A673 (cell line): Measurements from ENCODE around the gene SLIT3. TPM values are rescaled to one million over a fixed set of nuclear protein-coding genes. Genes with fewer than 3 reads are reported as not detected.

ENCODE experiments used
- BruUV-seq: library from RNA; stranded (reverse); fragments of 400-500 nt; replicated peaks from 2 replicates; lab custom pipeline; 2021; lab: Mats Ljungman, UMichigan
- CTCF ChIA-PET: fragments of 300-600 bp; sonication (Branson Sonifier 250); formaldehyde crosslinking; loops from one replicate; lab custom pipeline; 2022; ENCODE audit warnings: antibody characterized with exemption; lab: Charles Lee
- POLR2A ChIA-PET: fragments of 300-600 bp; sonication (Branson Sonifier 250); formaldehyde crosslinking; loops from one replicate; lab custom pipeline; 2022; ENCODE audit warnings: antibody characterized with exemption; ENCODE audit not compliant: low non-redundant PET; lab: Charles Lee
- DNase-seq: peaks from one replicate; pipeline ENCODE4 v3.0.0-alpha.2; 2015; ENCODE audit warnings: low spot score
- H3K27ac ChIP-seq: fragments of 200-600 bp; sonication (generic); 2 replicates; pipeline ENCODE4 v1.5.1; 2016; ENCODE audit warnings: mixed run types, low read depth, mild to moderate bottlenecking, mixed read lengths, antibody characterized with exemption, low read length; ENCODE audit not compliant: poor library complexity, severe bottlenecking
- H3K27me3 ChIP-seq: fragments of 200-600 bp; sonication (generic); replicated peaks from 2 replicates; pipeline ENCODE4 v1.6.1; 2017; ENCODE audit warnings: mixed run types, low read depth, mild to moderate bottlenecking, mixed read lengths, antibody characterized with exemption, low read length; ENCODE audit not compliant: insufficient read depth, poor library complexity
- H3K36me3 ChIP-seq: fragments of 200-600 bp; sonication (generic); 2 replicates; pipeline ENCODE4 v1.6.1; 2016; ENCODE audit warnings: mixed run types, mild to moderate bottlenecking, mixed read lengths, antibody characterized with exemption, low read length; ENCODE audit not compliant: insufficient read depth, poor library complexity, severe bottlenecking
- H3K4me1 ChIP-seq: fragments of 200-600 bp; sonication (generic); 2 replicates; pipeline ENCODE4 v1.6.1; 2017; ENCODE audit warnings: mixed run types, mild to moderate bottlenecking, mixed read lengths, antibody characterized with exemption, low read length; ENCODE audit not compliant: insufficient read depth, poor library complexity, severe bottlenecking
- H3K4me3 ChIP-seq: fragments of 200-600 bp; sonication (generic); 2 replicates; pipeline ENCODE4 v1.5.1; 2016; ENCODE audit warnings: low read depth, mixed run types, mild to moderate bottlenecking, mixed read lengths, low read length; ENCODE audit not compliant: poor library complexity, severe bottlenecking
- H3K9me3 ChIP-seq: fragments of 200-600 bp; sonication (generic); 2 replicates; pipeline ENCODE4 v1.6.1; 2016; ENCODE audit warnings: mixed run types, low read depth, mild to moderate bottlenecking, mixed read lengths, antibody characterized with exemption, low read length; ENCODE audit not compliant: poor library complexity, severe bottlenecking
- EZH2 ChIP-seq: fragments of 200-600 bp; sonication (generic); IDR thresholded peaks from 2 replicates; pipeline ENCODE4 v1.6.1; 2017; ENCODE audit warnings: borderline replicate concordance, low read depth, mild to moderate bottlenecking, mixed read lengths, antibody characterized with exemption, low read length; ENCODE audit not compliant: poor library complexity, severe bottlenecking
- intact Hi-C: fragments of 100-400 bp; cut with micrococcal nuclease; formaldehyde crosslinking; loops from one replicate; pipeline ENCODE4 v1.10.0; 2022; ENCODE audit not compliant: unreplicated experiment
- total RNA-seq: library from RNA; stranded (reverse); gene quantifications from 2 replicates; pipeline ENCODE4 v1.2.3, GENCODE V29; 2021
- TF ChIP-seq, protein P1 (sequence below): fragments of 300-800, 200-600 bp; sonication (generic); conservative IDR thresholded peaks from 2 replicates; pipeline ENCODE4 v1.5.1; 2017; ENCODE audit warnings: low read depth, mild to moderate bottlenecking, antibody characterized with exemption, low read length, moderate library complexity, mixed read lengths

Gene SLIT3
- total RNA-seq, 1 experiment from 2014 or later: not detected

DNA sequence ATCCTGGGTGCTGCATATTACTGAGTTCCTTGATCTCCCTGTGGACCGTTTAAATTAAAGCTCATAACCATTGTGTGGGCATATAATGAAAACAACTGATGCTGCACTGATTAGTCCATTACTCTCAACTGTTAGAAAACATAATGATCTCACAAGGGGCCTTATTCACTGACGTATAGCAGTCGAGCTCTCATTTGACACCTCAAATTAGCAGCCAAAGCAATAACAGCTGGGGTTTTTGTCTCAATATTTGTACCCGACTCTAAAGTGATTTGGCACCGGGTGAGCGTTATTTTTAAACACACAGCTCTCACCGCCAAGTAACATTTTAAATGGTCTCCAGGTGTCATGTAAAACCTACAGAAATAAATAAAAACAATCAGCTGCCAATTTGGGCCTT, 469.6 kb downstream of the SLIT3 start:
- TF ChIP-seq, protein P1, sequence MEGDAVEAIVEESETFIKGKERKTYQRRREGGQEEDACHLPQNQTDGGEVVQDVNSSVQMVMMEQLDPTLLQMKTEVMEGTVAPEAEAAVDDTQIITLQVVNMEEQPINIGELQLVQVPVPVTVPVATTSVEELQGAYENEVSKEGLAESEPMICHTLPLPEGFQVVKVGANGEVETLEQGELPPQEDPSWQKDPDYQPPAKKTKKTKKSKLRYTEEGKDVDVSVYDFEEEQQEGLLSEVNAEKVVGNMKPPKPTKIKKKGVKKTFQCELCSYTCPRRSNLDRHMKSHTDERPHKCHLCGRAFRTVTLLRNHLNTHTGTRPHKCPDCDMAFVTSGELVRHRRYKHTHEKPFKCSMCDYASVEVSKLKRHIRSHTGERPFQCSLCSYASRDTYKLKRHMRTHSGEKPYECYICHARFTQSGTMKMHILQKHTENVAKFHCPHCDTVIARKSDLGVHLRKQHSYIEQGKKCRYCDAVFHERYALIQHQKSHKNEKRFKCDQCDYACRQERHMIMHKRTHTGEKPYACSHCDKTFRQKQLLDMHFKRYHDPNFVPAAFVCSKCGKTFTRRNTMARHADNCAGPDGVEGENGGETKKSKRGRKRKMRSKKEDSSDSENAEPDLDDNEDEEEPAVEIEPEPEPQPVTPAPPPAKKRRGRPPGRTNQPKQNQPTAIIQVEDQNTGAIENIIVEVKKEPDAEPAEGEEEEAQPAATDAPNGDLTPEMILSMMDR: no peak
- TF ChIP-seq EZH2: no peak
- no peaks in the 10 kb centered on the region for H3K36me3 ChIP-seq

DNA sequence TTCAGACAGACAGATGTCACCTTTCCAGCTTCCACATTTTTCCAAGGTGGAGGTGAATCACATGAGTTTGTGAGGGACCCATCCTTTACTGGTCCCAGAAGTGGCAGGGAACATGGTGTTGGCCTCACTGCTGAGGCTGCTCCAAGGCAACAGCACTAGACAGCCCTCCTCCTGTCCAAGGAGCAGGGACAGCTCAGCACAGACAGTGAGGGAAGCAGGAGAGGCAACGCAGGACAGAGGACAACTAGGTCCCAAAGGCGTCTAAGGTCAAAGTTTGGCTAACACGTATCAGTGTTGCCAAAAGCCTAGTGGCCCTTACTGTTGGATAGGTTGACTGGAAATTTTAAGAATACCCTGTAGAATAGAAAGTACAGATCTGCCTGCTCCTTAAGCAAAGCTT, 470.1 kb downstream of the SLIT3 start:
- intact Hi-C loops: no loop called here
- TF ChIP-seq, protein P1: no peak
- TF ChIP-seq EZH2: no peak
- BruUV-seq: no TSS peak
- no peaks in the 10 kb centered on the region for H3K9me3 ChIP-seq
- no peaks in the 10 kb centered on the region for H3K36me3 ChIP-seq
- no peak overlapping the region for H3K27ac ChIP-seq
- peaks cover 72% of the 10 kb centered on the region for H3K27me3 ChIP-seq
- no peak overlapping the region for H3K4me3 ChIP-seq
- DNase-seq: no peak
- ChIA-PET POLR2A (no interaction called here), CTCF (interaction anchor here (0.7 kb wide), 1 partner anchor 425 kb away, joined by 14 read pairs; no protein-coding TSS in a partner anchor)
- H3K4me1 ChIP-seq: no peaks in the 10 kb centered on the region

More for the DNA sequence above, 469.6 kb downstream of the SLIT3 start:
- DNase-seq: no peak
- BruUV-seq: no TSS peak
- Histone ChIP-seq H3K4me1 (no peaks in the 10 kb centered on the region), H3K9me3 (no peaks in the 10 kb centered on the region), H3K27me3 (peaks cover 72% of the 10 kb centered on the region), H3K27ac (no peak overlapping the region), H3K4me3 (no peak overlapping the region)
- intact Hi-C loops: no loop called here
- ChIA-PET CTCF (interaction anchor here (0.7 kb wide), 1 partner anchor 426 kb away, joined by 14 read pairs; no protein-coding TSS in a partner anchor), POLR2A (no interaction called here)

DNA sequence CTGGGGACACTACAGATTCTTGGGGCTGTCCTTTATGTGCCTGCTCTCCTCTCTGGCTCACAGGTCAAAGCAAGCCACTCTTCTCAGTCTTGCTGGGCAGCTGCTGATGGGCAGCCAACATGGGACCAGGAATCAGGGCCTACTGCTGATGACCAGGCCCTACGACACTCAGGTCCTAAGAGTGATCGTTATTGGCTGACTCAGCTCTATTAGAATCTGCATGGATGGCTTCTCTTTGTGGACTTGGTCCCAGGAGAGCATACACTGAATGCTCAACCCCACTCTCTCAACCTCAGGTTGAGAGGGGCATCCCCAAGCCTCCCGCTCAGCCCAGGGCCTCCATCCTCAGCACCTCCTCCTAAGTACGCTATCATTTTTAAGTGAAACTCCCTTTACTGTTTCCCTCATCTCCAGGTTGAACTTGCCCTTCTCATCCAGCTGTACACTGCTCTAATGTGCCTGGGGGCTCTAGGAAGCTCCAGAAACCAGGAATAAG, 471.0 kb downstream of the SLIT3 start:
- CTCF ChIA-PET: no interaction called here
- Histone ChIP-seq H3K4me1 (no peaks in the 10 kb centered on the region), H3K27me3 (peaks cover 77% of the 10 kb centered on the region)

More for the DNA sequence above, 471.0 kb downstream of the SLIT3 start:
- POLR2A ChIA-PET: no interaction called here
- H3K27ac ChIP-seq: no peak overlapping the region
- intact Hi-C loops: no loop called here
- TF ChIP-seq, protein P1: no peak
- no peak for TF ChIP-seq EZH2
- H3K9me3 ChIP-seq: no peaks in the 10 kb centered on the region
- no peaks in the 10 kb centered on the region for H3K36me3 ChIP-seq
- DNase-seq: no peak
- no peak overlapping the region for H3K4me3 ChIP-seq
- no TSS peak for BruUV-seq
